B cell (primary cell): Measurements from ENCODE around the gene IDI2. TPM values are rescaled to one million over a fixed set of nuclear protein-coding genes. Genes with fewer than 3 reads are reported as not detected.

Experiments
- ATAC-seq: fragments of 200-7000 bp; cut with Tn5 transposase; one replicate; pipeline ENCODE4 v1.10.0; 2021; ENCODE audit warnings: low read depth, mild to moderate bottlenecking, moderate number of reproducible peaks, moderate library complexity
- CTCF ChIA-PET: fragments of 350-600 bp; sonication (Branson Sonifier 250); formaldehyde crosslinking; loops from one replicate; lab custom pipeline; 2021; ENCODE audit warnings: antibody characterized with exemption, inconsistent platforms; lab: Charles Lee
- POLR2A ChIA-PET: fragments of 350-600 bp; sonication (Branson Sonifier 250); formaldehyde crosslinking; loops from one replicate; lab custom pipeline; 2021; ENCODE audit warnings: antibody characterized with exemption; lab: Charles Lee
- DNase-seq: peaks from one replicate; pipeline ENCODE4 v3.0.0; 2013
- H2AFZ ChIP-seq: 2 replicates; pipeline ENCODE4 v1.6.1; 2012; ENCODE audit warnings: mild to moderate bottlenecking, low read depth, low read length; ENCODE audit not compliant: insufficient read depth, poor library complexity, severe bottlenecking
- H3K27ac ChIP-seq, 2 donors: 1 replicate in 1 of 2; 2 replicates in 1 of 2; pipeline ENCODE4 v1.5.1; 2012 to 2013; ENCODE audit warnings: low read length in 2 of 2, mild to moderate bottlenecking in 2 of 2, moderate library complexity in 1 of 2
- H3K27me3 ChIP-seq, 4 experiments: fragments of 200-600 bp in 1 of 4; sonication (generic) in 1 of 4; replicated peaks in 1 of 4; 1 replicate in 2 of 4; 2 replicates in 2 of 4; pipeline versions ENCODE4 v1.6.1 to v1.7.0; 2013 to 2016; ENCODE audit warnings: low read length in 3 of 4, mild to moderate bottlenecking in 2 of 4, mixed read lengths in 1 of 4, moderate library complexity in 1 of 4; ENCODE audit not compliant: insufficient read depth in 4 of 4, control insufficient read depth in 3 of 4; ENCODE audit errors: control extremely low read depth in 1 of 4
- H3K36me3 ChIP-seq, 2 experiments: replicated peaks in 1 of 2; 1 replicate in 1 of 2; 2 replicates in 1 of 2; pipeline versions ENCODE4 v1.6.1 to v1.7.1; 2013; ENCODE audit warnings: low read length in 1 of 2; ENCODE audit not compliant: insufficient read depth in 2 of 2, control insufficient read depth in 1 of 2; ENCODE audit errors: control extremely low read depth in 1 of 2, extremely low read depth in 1 of 2
- H3K4me1 ChIP-seq, 2 donors: fragments of 200-600 bp in 1 of 2; sonication (generic) in 1 of 2; 1 replicate in 1 of 2; 2 replicates in 1 of 2; pipeline versions ENCODE4 v1.5.1 to v1.6.1; 2013 to 2017; ENCODE audit warnings: low read length in 2 of 2; ENCODE audit not compliant: control insufficient read depth in 2 of 2, insufficient read depth in 2 of 2
- H3K4me2 ChIP-seq: replicated peaks from 2 replicates; pipeline ENCODE3; 2012; ENCODE audit warnings: mild to moderate bottlenecking, low read depth, low read length; ENCODE audit not compliant: poor library complexity, severe bottlenecking
- H3K4me3 ChIP-seq, 5 experiments: fragments of 200-600 bp in 1 of 5; sonication (generic) in 1 of 5; 1 replicate in 3 of 5; 2 replicates in 2 of 5; pipeline versions ENCODE4 v1.5.1 to v1.7.0; 2011 to 2016; ENCODE audit warnings: low read length in 4 of 5, mild to moderate bottlenecking in 4 of 5, low read depth in 2 of 5, control low read depth in 1 of 5, moderate library complexity in 1 of 5; ENCODE audit not compliant: insufficient read depth in 1 of 5; ENCODE audit errors: control extremely low read depth in 1 of 5, extremely low read depth in 1 of 5
- H3K79me2 ChIP-seq: fragments of 200-600 bp; sonication (generic); one replicate; pipeline ENCODE4 v1.6.0; 2016; ENCODE audit warnings: low read length; ENCODE audit not compliant: control insufficient read depth, insufficient read depth
- H3K9ac ChIP-seq: fragments of 200-600 bp; sonication (generic); 2 replicates; pipeline ENCODE4 v1.6.1; 2017; ENCODE audit warnings: mild to moderate bottlenecking, low read length, moderate library complexity
- H3K9me3 ChIP-seq, 3 donors: one replicate each; pipeline versions ENCODE4 v1.6.1 to v1.7.1; 2013; ENCODE audit warnings: low read length in 2 of 3; ENCODE audit not compliant: control insufficient read depth in 2 of 3, insufficient read depth in 1 of 3; ENCODE audit errors: control extremely low read depth in 1 of 3
- H4K20me1 ChIP-seq: 2 replicates; pipeline ENCODE4 v1.6.0; 2012; ENCODE audit warnings: mild to moderate bottlenecking, low read length; ENCODE audit not compliant: insufficient read depth, control insufficient read depth, poor library complexity, severe bottlenecking
- H3K27ac Mint-ChIP-seq: one replicate; pipeline ENCODE4 v1.8.0; 2021; ENCODE audit warnings: mixed read lengths
- H3K27me3 Mint-ChIP-seq: one replicate; pipeline ENCODE4 v1.8.0; 2021; ENCODE audit warnings: mixed read lengths
- H3K4me1 Mint-ChIP-seq: one replicate; pipeline ENCODE4 v1.8.0; 2021; ENCODE audit warnings: mixed read lengths
- H3K4me3 Mint-ChIP-seq: one replicate; pipeline ENCODE4 v1.8.0; 2021; ENCODE audit warnings: mixed read lengths
- H3K9me3 Mint-ChIP-seq: one replicate; pipeline ENCODE4 v1.8.0; 2022; ENCODE audit warnings: mixed read lengths; ENCODE audit not compliant: insufficient read depth
- CTCF ChIP-seq: fragments of 200-600 bp; IDR thresholded peaks from one replicate; pipeline ENCODE4 v1.8.0; 2022; ENCODE audit warnings: antibody characterized with exemption, mild to moderate bottlenecking
- EZH2 ChIP-seq: IDR thresholded peaks from 2 replicates; pipeline ENCODE4 v1.6.1; 2012; ENCODE audit warnings: borderline replicate concordance, low read depth, mild to moderate bottlenecking, moderate library complexity, low read length; ENCODE audit not compliant: insufficient read depth, poor library complexity, severe bottlenecking
- WGBS: methylation state at CpG from one replicate; pipeline ENCODE4 v1.1.5; 2013; ENCODE audit warnings: missing lambda C conversion rate; ENCODE audit not compliant: insufficient coverage; 5-methylcytosine and 5-hydroxymethylcytosine counted together
- intact Hi-C: fragments of 100-400 bp; cut with micrococcal nuclease; formaldehyde crosslinking; loops from one replicate; pipeline ENCODE4 v1.10.0; 2022
- polyA plus RNA-seq: library from polyadenylated mRNA; depleted of rRNA; stranded (reverse); fragments of >200 nt; gene quantifications from 2 replicates; pipeline ENCODE4 v1.2.3, GENCODE V29; 2012
- total RNA-seq, 2 donors: library from RNA; stranded (reverse); fragments of 120-200 nt in 1 of 2; gene quantifications; 1 replicate in 1 of 2; 2 replicates in 1 of 2; pipeline versions ENCODE4 v1.2.3 to v1.2.4, GENCODE V29; 2013 to 2022

Gene IDI2
- total and polyA plus RNA-seq, 2 donors (not counting 1 experiment from before 2014, with no cell fraction given): not detected

GRCh38 chr10:994836-995558, 30.7 kb downstream of the IDI2 start:
- H3K4me1 Mint-ChIP-seq: peaks cover 17% of the 10 kb centered on the region
- no peaks in the 10 kb centered on the region for H3K9me3 Mint-ChIP-seq
- intact Hi-C loops: no loop called here
- no peaks in the 10 kb centered on the region for H3K27me3 ChIP-seq
- H3K27ac Mint-ChIP-seq: no peak overlapping the region
- WGBS: 98% methylated on average over 6 of the region's 6 CpGs
- no peaks in the 10 kb centered on the region for H3K27me3 Mint-ChIP-seq
- H3K9me3 ChIP-seq: no peaks in the 10 kb centered on the region
- TF ChIP-seq CTCF: no peak
- no peak for TF ChIP-seq EZH2
- H3K27ac ChIP-seq: no peak overlapping the region
- ATAC-seq (no peak), DNase-seq (no peak)
- H4K20me1 ChIP-seq: peaks cover 35% of the 10 kb centered on the region
- no peak overlapping the region for H3K4me3 ChIP-seq
- ChIA-PET POLR2A (no interaction called here), CTCF (no interaction called here)
- H3K79me2 ChIP-seq: peaks cover 56% of the 10 kb centered on the region
- H3K9ac ChIP-seq: no peak overlapping the region
- no peak overlapping the region for H3K4me2 ChIP-seq
- H2AFZ ChIP-seq: no peak overlapping the region
- H3K36me3 ChIP-seq: peaks cover 6 to 60% of the 10 kb centered on the region in 2 experiments
- peaks cover under 1 to 6% of the 10 kb centered on the region in 2 donors for H3K4me1 ChIP-seq
- H3K4me3 Mint-ChIP-seq: no peak overlapping the region

- DNase-seq: no peak
- Mint-ChIP-seq H3K4me3 (no peak overlapping the region), H3K9me3 (no peaks in the 10 kb centered on the region), H3K27me3 (no peaks in the 10 kb centered on the region), H3K4me1 (peaks cover 33% of the 10 kb centered on the region), H3K27ac (no peak overlapping the region)
- Histone ChIP-seq H3K79me2 (peaks cover 72% of the 10 kb centered on the region), H3K9ac (no peak overlapping the region), H3K27ac (peak overlapping the region in 1 of 2 donors; percentile 43), H3K9me3 (no peaks in the 10 kb centered on the region), H3K4me1 (peaks cover 13 to 22% of the 10 kb centered on the region in 2 donors), H3K27me3 (no peaks in the 10 kb centered on the region), H4K20me1 (peaks cover 52% of the 10 kb centered on the region), H3K36me3 (peaks cover 6 to 46% of the 10 kb centered on the region in 2 experiments), H3K4me3 (no peak overlapping the region), H2AFZ (no peak overlapping the region), H3K4me2 (no peak overlapping the region)
- CTCF ChIA-PET: interaction anchor here (1.0 kb wide), 1 partner anchor 57 kb away, joined by 3 read pairs; the partner anchor contains the start of gene IDI1
- no peak for ATAC-seq
- intact Hi-C loops: no loop called here
- TF ChIP-seq CTCF (no peak), EZH2 (no peak)
- POLR2A ChIA-PET: no interaction called here
Measured at GRCh38 chr10:992871-993270, 32.8 kb downstream of the IDI2 start.
